ENCODE measurements around the gene CMTM6.
"Not testable (repeated sequence)": the region's sequence is repeated elsewhere in the genome, so short reads cannot be mapped to it uniquely, and the experiment has no call there.

Gene CMTM6

GRCh38 chr3:32440611-32441350 lies 61.9 kb downstream of the CMTM6 start:
- no peak for DNase-seq

GRCh38 chr3:32439421-32439820 lies 63.2 kb downstream of the CMTM6 start:
- DNase-seq = not testable (repeated sequence)

- DNase-seq = peak; percentile 45
Measured at GRCh38 chr3:32438596-32439344, 63.9 kb downstream of the CMTM6 start.

- no peak for DNase-seq
Measured at GRCh38 chr3:32437896-32438295, 64.8 kb downstream of the CMTM6 start.

- no peak for DNase-seq
Measured at GRCh38 chr3:32436816-32437189, 65.8 kb downstream of the CMTM6 start.

GRCh38 chr3:32435911-32436815 lies 66.5 kb downstream of the CMTM6 start:
- DNase-seq = no peak

- no peak for DNase-seq
Measured at GRCh38 chr3:32434206-32434605, 68.4 kb downstream of the CMTM6 start.

GRCh38 chr3:32432711-32433530 lies 69.7 kb downstream of the CMTM6 start:
- peak; percentile 41 for DNase-seq

- no peak for DNase-seq
Measured at GRCh38 chr3:32432045-32432710, 70.5 kb downstream of the CMTM6 start.

- DNase-seq = no peak
Measured at GRCh38 chr3:32431481-32431880, 71.2 kb downstream of the CMTM6 start.
